ENCODE measurements around the gene GNG5.

Gene GNG5

DNA sequence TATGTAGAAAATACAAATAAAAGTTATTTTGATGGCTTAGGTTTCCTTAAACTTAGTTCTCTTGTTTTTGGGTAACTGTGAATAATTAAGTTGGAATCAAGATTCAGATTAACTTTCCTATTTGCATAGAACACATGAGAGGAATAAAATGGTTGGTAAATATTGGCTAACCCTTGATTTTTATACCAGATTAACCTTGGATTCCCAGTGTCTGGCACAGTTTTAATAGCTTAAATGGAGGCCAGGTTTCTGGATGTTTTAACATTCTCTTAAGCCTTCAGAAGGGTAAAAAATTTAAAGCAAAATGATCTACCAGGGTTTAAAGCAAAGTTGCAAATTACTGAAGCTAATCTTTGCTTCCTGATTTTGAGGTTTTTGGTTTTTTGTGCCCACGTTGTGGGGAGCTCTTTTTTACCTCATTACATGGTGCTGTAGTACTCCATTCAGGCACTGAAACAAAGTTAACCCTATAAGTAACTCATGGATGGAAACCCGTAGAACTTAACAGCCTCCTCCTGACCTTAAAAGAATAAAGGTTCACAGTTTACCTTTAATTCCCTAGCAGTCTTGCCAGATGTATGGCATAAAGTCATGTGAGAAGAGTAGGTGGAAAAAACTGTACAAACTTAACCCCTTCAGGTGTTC lies 8.6 kb downstream of the GNG5 start:
- Histone ChIP-seq H3K4me3 (replicated peaks; ENCODE audit: low read depth, low read length) (no peak overlapping the region), H3K27me3 (replicated peaks; ENCODE audit: control insufficient read depth, insufficient read depth, low read length) (no peaks in the 10 kb centered on the region), H3K36me3 (ENCODE audit: control insufficient read depth, insufficient read depth, low read length) (peaks cover 3% of the 10 kb centered on the region)
- no peak for DNase-seq (ENCODE audit: extremely low read depth, insufficient read length)
- TF ChIP-seq, protein P1, sequence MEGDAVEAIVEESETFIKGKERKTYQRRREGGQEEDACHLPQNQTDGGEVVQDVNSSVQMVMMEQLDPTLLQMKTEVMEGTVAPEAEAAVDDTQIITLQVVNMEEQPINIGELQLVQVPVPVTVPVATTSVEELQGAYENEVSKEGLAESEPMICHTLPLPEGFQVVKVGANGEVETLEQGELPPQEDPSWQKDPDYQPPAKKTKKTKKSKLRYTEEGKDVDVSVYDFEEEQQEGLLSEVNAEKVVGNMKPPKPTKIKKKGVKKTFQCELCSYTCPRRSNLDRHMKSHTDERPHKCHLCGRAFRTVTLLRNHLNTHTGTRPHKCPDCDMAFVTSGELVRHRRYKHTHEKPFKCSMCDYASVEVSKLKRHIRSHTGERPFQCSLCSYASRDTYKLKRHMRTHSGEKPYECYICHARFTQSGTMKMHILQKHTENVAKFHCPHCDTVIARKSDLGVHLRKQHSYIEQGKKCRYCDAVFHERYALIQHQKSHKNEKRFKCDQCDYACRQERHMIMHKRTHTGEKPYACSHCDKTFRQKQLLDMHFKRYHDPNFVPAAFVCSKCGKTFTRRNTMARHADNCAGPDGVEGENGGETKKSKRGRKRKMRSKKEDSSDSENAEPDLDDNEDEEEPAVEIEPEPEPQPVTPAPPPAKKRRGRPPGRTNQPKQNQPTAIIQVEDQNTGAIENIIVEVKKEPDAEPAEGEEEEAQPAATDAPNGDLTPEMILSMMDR (IDR thresholded peaks at IDR 0.05; ENCODE audit: insufficient read depth, low read length, poor library complexity, severe bottlenecking) = no peak

DNA sequence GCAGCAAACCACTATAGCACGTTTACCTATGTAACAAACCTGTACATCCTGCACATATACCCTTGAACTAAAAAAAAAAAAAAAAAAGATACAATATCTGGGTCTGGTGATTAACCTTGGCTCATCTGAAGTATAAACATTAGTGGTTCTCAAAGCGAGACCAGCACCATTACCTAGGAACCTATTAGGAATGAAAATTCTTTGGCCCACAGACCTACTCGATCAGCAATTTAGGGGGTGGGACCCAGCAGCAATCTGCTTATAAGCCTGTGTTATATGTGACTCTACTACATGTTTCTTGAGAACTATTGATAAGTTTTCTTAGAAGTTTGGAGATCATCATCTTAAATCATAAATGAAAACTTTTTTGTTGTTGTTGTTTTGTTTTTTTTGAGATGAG lies 9.9 kb downstream of the GNG5 start:
- TF ChIP-seq, protein P1 (IDR thresholded peaks at IDR 0.05; ENCODE audit: insufficient read depth, low read length, poor library complexity, severe bottlenecking) = no peak
- H3K36me3 ChIP-seq (ENCODE audit: control insufficient read depth, insufficient read depth, low read length) = peaks cover 3% of the 10 kb centered on the region
- DNase-seq (ENCODE audit: extremely low read depth, insufficient read length) = no peak
- H3K4me3 ChIP-seq (replicated peaks; ENCODE audit: low read depth, low read length) = no peak overlapping the region
- H3K27me3 ChIP-seq (replicated peaks; ENCODE audit: control insufficient read depth, insufficient read depth, low read length) = no peaks in the 10 kb centered on the region

DNA sequence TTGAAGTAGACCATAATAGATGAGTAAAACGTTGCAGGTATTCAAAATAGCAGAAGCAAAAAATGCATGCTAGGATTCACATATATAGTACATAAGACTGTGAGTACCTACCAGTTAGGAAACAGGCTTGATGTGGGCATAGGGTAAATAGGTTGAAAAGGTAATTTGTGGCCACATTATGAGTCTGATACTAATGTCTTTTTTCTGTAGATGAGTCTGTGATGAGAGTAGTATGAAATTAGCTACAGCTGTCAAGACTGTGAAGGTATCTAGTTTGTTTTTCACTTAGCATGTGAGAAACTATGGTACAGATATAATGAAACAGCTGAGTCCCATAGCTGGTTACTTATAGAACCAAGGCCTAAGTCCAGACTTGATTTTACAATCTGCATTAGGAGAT lies 12.6 kb downstream of the GNG5 start:
- TF ChIP-seq, protein P1 (IDR thresholded peaks at IDR 0.05; ENCODE audit: insufficient read depth, low read length, poor library complexity, severe bottlenecking) = no peak
- no peak for DNase-seq (ENCODE audit: extremely low read depth, insufficient read length)
- peaks cover 3% of the 10 kb centered on the region for H3K36me3 ChIP-seq (ENCODE audit: control insufficient read depth, insufficient read depth, low read length)
- no peaks in the 10 kb centered on the region for H3K27me3 ChIP-seq (replicated peaks; ENCODE audit: control insufficient read depth, insufficient read depth, low read length)
- no peak overlapping the region for H3K4me3 ChIP-seq (replicated peaks; ENCODE audit: low read depth, low read length)

DNA sequence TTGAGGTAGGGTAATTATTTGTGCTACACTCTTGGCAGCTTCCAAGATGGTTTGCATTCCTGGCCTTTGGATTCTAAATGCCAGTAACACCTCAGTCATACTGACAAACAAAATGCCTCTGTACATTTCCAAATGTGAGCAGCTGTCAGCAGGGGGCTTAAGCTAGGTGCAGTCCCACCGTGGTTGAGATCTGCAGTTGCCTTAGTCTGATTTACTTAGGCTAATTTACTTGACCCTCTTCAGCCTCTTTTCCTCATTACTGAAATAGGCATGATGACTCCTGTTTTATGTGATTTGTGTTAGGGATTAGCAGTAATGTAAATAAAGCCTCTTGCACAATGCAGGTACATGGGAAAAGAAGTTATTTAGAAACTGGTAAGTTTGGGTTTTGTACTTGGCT lies 13.7 kb downstream of the GNG5 start:
- Histone ChIP-seq H3K36me3 (ENCODE audit: control insufficient read depth, insufficient read depth, low read length) (peaks cover 3% of the 10 kb centered on the region), H3K27me3 (replicated peaks; ENCODE audit: control insufficient read depth, insufficient read depth, low read length) (no peaks in the 10 kb centered on the region), H3K4me3 (replicated peaks; ENCODE audit: low read depth, low read length) (no peak overlapping the region)
- TF ChIP-seq, protein P1 (IDR thresholded peaks at IDR 0.05; ENCODE audit: insufficient read depth, low read length, poor library complexity, severe bottlenecking) = no peak
- DNase-seq (ENCODE audit: extremely low read depth, insufficient read length) = no peak

DNA sequence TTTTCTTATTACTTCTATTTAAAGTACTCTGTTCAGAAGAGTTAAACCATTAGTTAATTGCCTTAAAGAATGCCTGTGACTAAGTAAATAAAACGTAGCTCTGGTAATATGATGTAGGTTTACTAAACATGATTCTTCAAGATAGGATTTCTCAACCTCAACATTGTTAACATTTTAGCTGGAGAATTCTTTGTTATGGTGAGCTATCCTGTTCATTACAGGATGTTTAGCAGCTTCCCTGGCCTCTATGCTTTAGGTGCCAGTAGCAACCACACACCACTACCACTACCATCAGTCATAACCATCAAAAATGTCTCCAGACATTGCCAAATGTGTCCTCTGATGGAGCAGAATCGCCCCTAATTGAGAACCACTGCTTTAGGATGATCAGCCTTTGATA lies 16.6 kb downstream of the GNG5 start:
- H3K4me3 ChIP-seq (replicated peaks; ENCODE audit: low read depth, low read length) = no peak overlapping the region
- H3K27me3 ChIP-seq (replicated peaks; ENCODE audit: control insufficient read depth, insufficient read depth, low read length) = no peaks in the 10 kb centered on the region
- H3K36me3 ChIP-seq (ENCODE audit: control insufficient read depth, insufficient read depth, low read length) = peaks cover 3% of the 10 kb centered on the region
- TF ChIP-seq, protein P1 (IDR thresholded peaks at IDR 0.05; ENCODE audit: insufficient read depth, low read length, poor library complexity, severe bottlenecking) = no peak
- no peak for DNase-seq (ENCODE audit: extremely low read depth, insufficient read length)

DNA sequence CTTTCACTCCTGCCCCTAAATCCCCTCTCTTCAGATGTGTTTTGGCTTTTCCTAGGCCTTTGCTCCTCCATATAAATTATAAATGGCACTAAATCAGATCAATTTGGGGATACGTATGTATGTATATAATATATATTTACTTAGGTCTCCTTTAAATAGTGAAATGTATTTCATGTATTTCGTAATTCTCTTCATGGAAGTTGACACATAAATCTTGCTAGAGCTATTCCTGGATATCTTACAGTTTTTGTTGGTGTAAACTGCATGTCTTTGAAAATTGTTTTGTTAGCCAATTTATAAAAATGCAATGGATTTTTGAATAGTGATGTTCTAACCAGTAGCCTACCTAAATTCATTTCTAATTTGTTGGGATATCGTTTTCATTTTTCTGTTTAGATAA lies 18.3 kb downstream of the GNG5 start:
- no peak for DNase-seq (ENCODE audit: extremely low read depth, insufficient read length)
- H3K4me3 ChIP-seq (replicated peaks; ENCODE audit: low read depth, low read length) = no peak overlapping the region
- TF ChIP-seq, protein P1 (IDR thresholded peaks at IDR 0.05; ENCODE audit: insufficient read depth, low read length, poor library complexity, severe bottlenecking) = no peak
- H3K27me3 ChIP-seq (replicated peaks; ENCODE audit: control insufficient read depth, insufficient read depth, low read length) = no peaks in the 10 kb centered on the region
- H3K36me3 ChIP-seq (ENCODE audit: control insufficient read depth, insufficient read depth, low read length) = peaks cover 3% of the 10 kb centered on the region
